HepG2 (cell line): ENCODE results near the gene CARMIL3. TPM values are rescaled to one million over a fixed set of nuclear protein-coding genes. Genes with fewer than 3 reads are reported as not detected.

Experiments
- EZH2 ChIP-seq: conservative IDR thresholded peaks from 2 replicates; pipeline ENCODE4 v1.6.1; 2012; ENCODE audit warnings: mild to moderate bottlenecking, low read depth, low read length, moderate library complexity
- HES4 ChIP-seq: sonication (generic); formaldehyde crosslinking; IDR thresholded peaks from 2 replicates; pipeline ENCODE4 v1.9.0; 2021; ENCODE audit warnings: mild to moderate bottlenecking, missing genetic modification reagents, borderline replicate concordance
- HNRNPL ChIP-seq: fragments of 200-400 bp; formaldehyde crosslinking; IDR thresholded peaks from 2 replicates; pipeline ENCODE4 v1.6.1; 2017; ENCODE audit warnings: mild to moderate bottlenecking, low read depth, low read length
- IKZF5 ChIP-seq: IDR thresholded peaks from 2 replicates; pipeline ENCODE4 v1.6.1; 2018; ENCODE audit warnings: missing genetic modification reagents, mild to moderate bottlenecking, missing compliant biosample characterization
- MTF2 ChIP-seq: sonication (generic); formaldehyde crosslinking; IDR thresholded peaks from 2 replicates; pipeline ENCODE4 v1.5.0; 2020; ENCODE audit warnings: missing genetic modification reagents, borderline replicate concordance
- PPARG ChIP-seq: conservative IDR thresholded peaks from 2 replicates; pipeline ENCODE4 v1.6.1; 2016; ENCODE audit warnings: missing biosample characterization, missing genetic modification reagents
- ZMYM3 ChIP-seq: sonication (generic); formaldehyde crosslinking; IDR thresholded peaks from 2 replicates; pipeline ENCODE4 v1.5.1; 2020; ENCODE audit warnings: mild to moderate bottlenecking, missing genetic modification reagents
- ZNF335 ChIP-seq: sonication (generic); formaldehyde crosslinking; IDR thresholded peaks from 2 replicates; pipeline ENCODE4 v1.4.0; 2020; ENCODE audit warnings: missing genetic modification reagents
- ZNF446 ChIP-seq: sonication (generic); formaldehyde crosslinking; IDR thresholded peaks from 2 replicates; pipeline ENCODE4 v1.5.0; 2020; ENCODE audit warnings: mild to moderate bottlenecking, missing genetic modification reagents
- ZNF572 ChIP-seq: sonication (generic); formaldehyde crosslinking; IDR thresholded peaks from 2 replicates; pipeline ENCODE4 v1.5.1; 2020; ENCODE audit warnings: mild to moderate bottlenecking, missing genetic modification reagents
- ZNF747 ChIP-seq: sonication (generic); formaldehyde crosslinking; IDR thresholded peaks from 2 replicates; pipeline ENCODE4 v1.8.1; 2023; ENCODE audit warnings: missing genetic modification reagents, mild to moderate bottlenecking, borderline replicate concordance
- ZNF761 ChIP-seq: sonication (generic); formaldehyde crosslinking; conservative IDR thresholded peaks from 2 replicates; pipeline ENCODE4 v1.4.0; 2020; ENCODE audit warnings: mild to moderate bottlenecking, missing genetic modification reagents
- polyA plus RNA-seq, 8 experiments: library from polyadenylated mRNA; depleted of rRNA in 3 of 8; stranded (reverse) in 7 of 8; unstranded in 1 of 8; fragments of >200 nt; fragmentation: Illumina TruSeq in 4 of 8; extraction: Trizol in 4 of 8; gene quantifications; 2 replicates each; pipeline versions ENCODE4 v1.2.1 to v1.2.3, GENCODE V29; 2011 to 2016; ENCODE audit warnings: low read depth in 4 of 8, missing spikeins in 1 of 8, mixed read lengths in 1 of 8; ENCODE audit not compliant: insufficient read depth in 1 of 8
- total RNA-seq, 5 experiments: library from RNA; depleted of rRNA; stranded (reverse); fragments of >200 nt; fragmentation: Illumina TruSeq; extraction: Trizol; gene quantifications; 2 replicates each; pipeline ENCODE4 v1.2.3, GENCODE V29; 2016; ENCODE audit warnings: low read depth in 1 of 5
- TF ChIP-seq, protein P1 (sequence below), 2 experiments: sonication (generic) in 1 of 2; formaldehyde crosslinking in 1 of 2; IDR thresholded peaks; 2 replicates each; pipeline versions ENCODE4 v1.6.1 to v1.9.0; 2014 to 2022; ENCODE audit warnings: antibody characterized with exemption in 1 of 2, borderline replicate concordance in 1 of 2, inconsistent platforms in 1 of 2, low read depth in 1 of 2, missing genetic modification reagents in 1 of 2
- TF ChIP-seq, protein P2 (sequence below): sonication (generic); formaldehyde crosslinking; IDR thresholded peaks from 2 replicates; pipeline ENCODE4 v1.8.1; 2022; ENCODE audit warnings: mild to moderate bottlenecking, missing genetic modification reagents
- TF ChIP-seq, protein P3 (sequence below): sonication (generic); formaldehyde crosslinking; IDR thresholded peaks from 2 replicates; pipeline ENCODE4 v1.4.0; 2020; ENCODE audit warnings: missing genetic modification reagents
- TF ChIP-seq, protein P4 (sequence below): IDR thresholded peaks from 2 replicates; pipeline ENCODE4 v1.6.1; 2016
- TF ChIP-seq, protein P5 (sequence below): sonication (generic); formaldehyde crosslinking; IDR thresholded peaks from 2 replicates; pipeline ENCODE4 v1.5.0; 2020; ENCODE audit warnings: missing genetic modification reagents, mild to moderate bottlenecking, borderline replicate concordance

CARMIL3 gene
- total and polyA plus RNA-seq, 2 of the 13 experiments (the other 11 are each of a cell fraction or from before 2014, with no cell fraction given), result 0.27 to 0.55 TPM

DNA sequence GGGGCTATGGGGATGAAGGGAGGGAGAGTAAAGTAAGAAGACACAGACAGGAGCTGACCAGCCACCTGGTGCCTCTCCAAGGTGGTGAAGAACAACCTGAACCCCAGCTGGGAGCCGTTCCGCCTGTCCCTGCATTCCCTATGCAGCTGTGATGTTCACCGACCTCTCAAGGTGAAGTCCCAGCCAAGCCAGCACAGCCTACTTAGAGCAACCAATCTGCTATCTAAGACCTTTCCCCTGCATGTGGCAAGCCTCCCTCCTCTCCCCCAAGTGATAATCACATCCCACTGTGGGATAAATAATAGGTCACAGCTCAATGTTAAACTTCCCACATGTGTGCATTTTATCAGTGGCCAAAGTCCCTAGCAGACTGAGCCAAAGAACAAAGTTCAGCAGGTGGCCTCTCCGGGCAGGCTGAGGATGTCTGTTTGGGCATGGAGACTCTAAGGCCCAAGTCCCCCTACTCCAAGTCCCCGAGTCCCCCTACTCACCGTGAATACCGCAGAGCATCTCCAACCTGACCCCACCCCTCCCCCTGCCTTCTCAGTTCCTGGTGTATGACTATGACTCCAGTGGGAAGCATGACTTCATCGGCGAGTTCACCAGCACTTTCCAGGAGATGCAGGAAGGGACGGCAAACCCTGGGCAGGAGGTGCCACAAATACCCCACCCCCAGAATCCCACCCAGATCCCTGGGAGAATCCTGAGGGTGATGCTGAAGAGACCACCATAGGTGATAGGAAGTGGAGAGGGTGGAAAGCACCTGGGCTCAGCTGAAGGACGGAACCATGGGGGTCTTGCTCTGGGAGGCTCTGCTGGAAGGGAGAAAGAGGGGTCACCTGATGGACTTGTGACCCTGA, 23.0 kb downstream of the CARMIL3 start (continued):
- TF ChIP-seq, protein P1, sequence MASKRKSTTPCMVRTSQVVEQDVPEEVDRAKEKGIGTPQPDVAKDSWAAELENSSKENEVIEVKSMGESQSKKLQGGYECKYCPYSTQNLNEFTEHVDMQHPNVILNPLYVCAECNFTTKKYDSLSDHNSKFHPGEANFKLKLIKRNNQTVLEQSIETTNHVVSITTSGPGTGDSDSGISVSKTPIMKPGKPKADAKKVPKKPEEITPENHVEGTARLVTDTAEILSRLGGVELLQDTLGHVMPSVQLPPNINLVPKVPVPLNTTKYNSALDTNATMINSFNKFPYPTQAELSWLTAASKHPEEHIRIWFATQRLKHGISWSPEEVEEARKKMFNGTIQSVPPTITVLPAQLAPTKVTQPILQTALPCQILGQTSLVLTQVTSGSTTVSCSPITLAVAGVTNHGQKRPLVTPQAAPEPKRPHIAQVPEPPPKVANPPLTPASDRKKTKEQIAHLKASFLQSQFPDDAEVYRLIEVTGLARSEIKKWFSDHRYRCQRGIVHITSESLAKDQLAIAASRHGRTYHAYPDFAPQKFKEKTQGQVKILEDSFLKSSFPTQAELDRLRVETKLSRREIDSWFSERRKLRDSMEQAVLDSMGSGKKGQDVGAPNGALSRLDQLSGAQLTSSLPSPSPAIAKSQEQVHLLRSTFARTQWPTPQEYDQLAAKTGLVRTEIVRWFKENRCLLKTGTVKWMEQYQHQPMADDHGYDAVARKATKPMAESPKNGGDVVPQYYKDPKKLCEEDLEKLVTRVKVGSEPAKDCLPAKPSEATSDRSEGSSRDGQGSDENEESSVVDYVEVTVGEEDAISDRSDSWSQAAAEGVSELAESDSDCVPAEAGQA (IDR thresholded peaks at IDR 0.05; ENCODE audit: low read depth), result no peak
- TF ChIP-seq, protein P1 (CRISPR knock-in tag; IDR thresholded peaks at IDR 0.05; ENCODE audit: borderline replicate concordance), result no peak
- 0 out of 2 replicates have a peak, but pooled peaks have one; percentile 31 for TF ChIP-seq ZNF761 (CRISPR knock-in tag)
- TF ChIP-seq, protein P2, sequence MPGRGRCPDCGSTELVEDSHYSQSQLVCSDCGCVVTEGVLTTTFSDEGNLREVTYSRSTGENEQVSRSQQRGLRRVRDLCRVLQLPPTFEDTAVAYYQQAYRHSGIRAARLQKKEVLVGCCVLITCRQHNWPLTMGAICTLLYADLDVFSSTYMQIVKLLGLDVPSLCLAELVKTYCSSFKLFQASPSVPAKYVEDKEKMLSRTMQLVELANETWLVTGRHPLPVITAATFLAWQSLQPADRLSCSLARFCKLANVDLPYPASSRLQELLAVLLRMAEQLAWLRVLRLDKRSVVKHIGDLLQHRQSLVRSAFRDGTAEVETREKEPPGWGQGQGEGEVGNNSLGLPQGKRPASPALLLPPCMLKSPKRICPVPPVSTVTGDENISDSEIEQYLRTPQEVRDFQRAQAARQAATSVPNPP (CRISPR knock-in tag), result no peak
- TF ChIP-seq ZNF572 (CRISPR knock-in tag), result no peak
- TF ChIP-seq IKZF5, result 0 out of 2 replicates have a peak, but pooled peaks have one; percentile 4
- TF ChIP-seq PPARG (CRISPR knock-in tag), result 0 out of 2 replicates have a peak, but pooled peaks have one; percentile 22
- TF ChIP-seq ZMYM3 (CRISPR knock-in tag), result peak; percentile 11; the same call in 1 of the 2 replicates
- TF ChIP-seq, protein P3, sequence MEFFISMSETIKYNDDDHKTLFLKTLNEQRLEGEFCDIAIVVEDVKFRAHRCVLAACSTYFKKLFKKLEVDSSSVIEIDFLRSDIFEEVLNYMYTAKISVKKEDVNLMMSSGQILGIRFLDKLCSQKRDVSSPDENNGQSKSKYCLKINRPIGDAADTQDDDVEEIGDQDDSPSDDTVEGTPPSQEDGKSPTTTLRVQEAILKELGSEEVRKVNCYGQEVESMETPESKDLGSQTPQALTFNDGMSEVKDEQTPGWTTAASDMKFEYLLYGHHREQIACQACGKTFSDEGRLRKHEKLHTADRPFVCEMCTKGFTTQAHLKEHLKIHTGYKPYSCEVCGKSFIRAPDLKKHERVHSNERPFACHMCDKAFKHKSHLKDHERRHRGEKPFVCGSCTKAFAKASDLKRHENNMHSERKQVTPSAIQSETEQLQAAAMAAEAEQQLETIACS, result no peak
- TF ChIP-seq EZH2, result no peak
- TF ChIP-seq, protein P4, sequence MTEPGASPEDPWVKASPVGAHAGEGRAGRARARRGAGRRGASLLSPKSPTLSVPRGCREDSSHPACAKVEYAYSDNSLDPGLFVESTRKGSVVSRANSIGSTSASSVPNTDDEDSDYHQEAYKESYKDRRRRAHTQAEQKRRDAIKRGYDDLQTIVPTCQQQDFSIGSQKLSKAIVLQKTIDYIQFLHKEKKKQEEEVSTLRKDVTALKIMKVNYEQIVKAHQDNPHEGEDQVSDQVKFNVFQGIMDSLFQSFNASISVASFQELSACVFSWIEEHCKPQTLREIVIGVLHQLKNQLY (CRISPR knock-in tag), result no peak
- TF ChIP-seq HNRNPL, result no peak
- TF ChIP-seq MTF2, result no peak
- TF ChIP-seq, protein P5, sequence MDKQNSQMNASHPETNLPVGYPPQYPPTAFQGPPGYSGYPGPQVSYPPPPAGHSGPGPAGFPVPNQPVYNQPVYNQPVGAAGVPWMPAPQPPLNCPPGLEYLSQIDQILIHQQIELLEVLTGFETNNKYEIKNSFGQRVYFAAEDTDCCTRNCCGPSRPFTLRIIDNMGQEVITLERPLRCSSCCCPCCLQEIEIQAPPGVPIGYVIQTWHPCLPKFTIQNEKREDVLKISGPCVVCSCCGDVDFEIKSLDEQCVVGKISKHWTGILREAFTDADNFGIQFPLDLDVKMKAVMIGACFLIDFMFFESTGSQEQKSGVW (CRISPR knock-in tag), result no peak
- no peak; the same call in 1 of the 2 replicates for TF ChIP-seq ZNF446
- TF ChIP-seq ZNF747 (CRISPR knock-in tag), result 0 out of 2 replicates have a peak, but pooled peaks have one; percentile 42
- no peak for TF ChIP-seq ZNF335
- TF ChIP-seq HES4 (CRISPR knock-in tag), result peak; percentile 62
